HUES6 (cell line): ENCODE results near the gene PRDM15.

Experiments used
- H3K27ac ChIP-seq: 2 replicates; pipeline ENCODE4 v1.7.0; 2013; ENCODE audit warnings: low read depth, mild to moderate bottlenecking, low read length, inconsistent platforms
- H3K27me3 ChIP-seq: 2 replicates; pipeline ENCODE4 v1.6.1; 2013; ENCODE audit warnings: low read length; ENCODE audit not compliant: control insufficient read depth, insufficient read depth
- H3K36me3 ChIP-seq: 2 replicates; pipeline ENCODE4 v1.6.1; 2013; ENCODE audit warnings: low read length; ENCODE audit not compliant: control insufficient read depth, insufficient read depth
- H3K4me1 ChIP-seq: 2 replicates; pipeline ENCODE4 v1.6.1; 2013; ENCODE audit warnings: low read length; ENCODE audit not compliant: control insufficient read depth, insufficient read depth
- H3K4me3 ChIP-seq: 2 replicates; pipeline ENCODE4 v1.5.1; 2013; ENCODE audit warnings: low read depth, low read length
- H3K9ac ChIP-seq: one replicate; pipeline ENCODE4 v1.6.1; 2013; ENCODE audit warnings: mild to moderate bottlenecking, low read length
- H3K9me3 ChIP-seq: 2 replicates; pipeline ENCODE4 v1.6.1; 2013; ENCODE audit warnings: low read depth, low read length; ENCODE audit not compliant: control insufficient read depth, insufficient read depth

The PRDM15 gene

DNA sequence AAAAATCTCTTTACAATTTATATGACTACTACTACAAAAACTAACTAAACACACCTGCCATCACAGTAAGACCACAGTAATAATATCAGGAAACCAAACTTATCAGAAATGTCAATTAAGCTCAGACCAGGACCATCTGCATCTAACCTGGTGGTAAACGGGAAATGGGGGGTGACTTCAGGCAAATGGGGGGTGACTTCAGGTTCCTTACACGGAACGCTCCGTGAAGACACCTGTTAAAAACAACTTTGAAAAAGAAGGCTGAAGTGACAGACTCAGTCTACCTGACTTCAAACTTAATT, 15.8 kb downstream of the PRDM15 start:
- Histone ChIP-seq H3K9ac (no peak overlapping the region), H3K27ac (no peak overlapping the region), H3K4me3 (no peak overlapping the region), H3K4me1 (peaks cover 13% of the 10 kb centered on the region; the same call in 1 of the 2 replicates), H3K36me3 (peaks cover 14% of the 10 kb centered on the region), H3K9me3 (no peaks in the 10 kb centered on the region), H3K27me3 (no peaks in the 10 kb centered on the region)

DNA sequence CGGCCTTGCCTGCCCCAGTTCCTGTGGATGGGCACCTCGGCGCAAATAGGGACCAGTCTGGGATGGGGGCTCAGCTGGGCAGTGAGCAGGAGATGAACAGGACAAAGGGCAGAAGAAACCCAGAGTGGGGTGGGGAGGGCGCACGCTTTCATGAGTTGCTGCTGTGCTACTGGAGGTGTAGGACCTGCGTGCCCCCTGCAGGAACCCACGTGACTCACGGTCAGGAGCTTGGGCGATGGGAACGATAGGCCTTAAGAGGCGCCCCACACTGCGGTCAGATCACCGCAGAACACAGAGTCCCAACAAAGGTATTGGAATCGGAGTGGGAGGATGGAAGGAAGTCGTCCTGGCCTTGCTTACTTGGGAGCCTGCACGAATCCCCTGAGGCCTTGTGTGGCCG, 17.2 kb downstream of the PRDM15 start:
- H3K36me3 ChIP-seq: peaks cover 23% of the 10 kb centered on the region
- peaks cover 13% of the 10 kb centered on the region; the same call in 1 of the 2 replicates for H3K4me1 ChIP-seq
- peak overlapping the region; percentile 26 for H3K9ac ChIP-seq
- H3K9me3 ChIP-seq: no peaks in the 10 kb centered on the region
- no peak overlapping the region for H3K4me3 ChIP-seq
- H3K27me3 ChIP-seq: no peaks in the 10 kb centered on the region
- no peak overlapping the region for H3K27ac ChIP-seq

DNA sequence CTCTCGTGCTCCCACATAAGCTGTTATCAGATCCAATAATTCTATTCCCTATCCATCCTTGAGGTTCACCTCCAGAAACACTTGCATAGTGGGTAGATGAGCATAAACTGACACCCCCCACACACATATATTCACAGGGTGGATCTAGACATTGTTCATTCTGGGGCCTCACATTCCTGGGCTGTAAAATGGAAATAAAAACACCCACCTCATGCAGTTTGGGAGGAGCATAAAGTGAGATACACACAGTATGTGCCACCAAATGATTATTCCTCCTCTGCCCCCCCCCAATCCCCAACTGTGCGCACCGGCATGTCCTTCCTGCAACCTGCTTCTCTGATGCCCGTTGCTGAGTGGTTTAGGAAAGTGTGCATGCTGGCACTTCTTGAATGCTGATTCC, 17.9 kb downstream of the PRDM15 start:
- Histone ChIP-seq H3K27ac (no peak overlapping the region), H3K4me3 (no peak overlapping the region), H3K4me1 (peaks cover 13% of the 10 kb centered on the region; the same call in 1 of the 2 replicates), H3K9me3 (no peaks in the 10 kb centered on the region), H3K27me3 (no peaks in the 10 kb centered on the region), H3K36me3 (peaks cover 30% of the 10 kb centered on the region), H3K9ac (no peak overlapping the region)

DNA sequence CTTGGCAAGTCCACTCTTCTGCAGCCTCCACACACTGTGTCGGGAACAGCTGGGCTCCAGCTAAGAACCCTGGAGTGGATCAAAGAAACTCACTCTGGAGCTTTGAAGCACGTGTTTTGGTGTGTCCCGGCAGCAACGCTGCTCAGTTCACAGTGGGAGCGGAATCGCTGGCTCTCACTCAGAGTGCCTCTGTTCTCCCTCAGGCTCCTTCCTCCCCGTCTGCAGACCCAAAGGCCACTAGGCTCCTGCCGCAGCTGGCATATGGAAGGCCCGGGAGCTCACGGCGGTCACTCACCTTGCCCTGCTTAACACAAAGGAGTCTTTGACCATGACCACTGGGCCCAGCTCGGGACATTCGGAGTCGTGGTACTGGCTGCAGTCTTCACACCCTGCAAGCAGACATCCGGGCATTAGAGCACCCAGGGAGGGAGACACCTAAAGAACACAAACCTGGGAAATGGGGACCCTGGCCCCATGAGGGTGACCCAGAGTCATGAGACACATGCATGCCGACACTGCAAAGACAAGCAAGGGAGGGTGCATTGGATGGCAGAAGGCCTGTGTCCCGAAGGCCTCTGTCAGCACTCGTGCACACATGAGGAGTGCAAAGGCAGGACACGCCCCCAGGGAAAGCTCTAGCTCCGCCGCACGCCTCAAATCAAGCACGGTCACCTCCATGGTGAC, 19.7 kb downstream of the PRDM15 start:
- H3K27ac ChIP-seq: no peak overlapping the region
- H3K4me3 ChIP-seq: no peak overlapping the region
- H3K36me3 ChIP-seq: peaks cover 39% of the 10 kb centered on the region
- peaks cover 8% of the 10 kb centered on the region; the same call in 1 of the 2 replicates for H3K4me1 ChIP-seq
- H3K9ac ChIP-seq: no peak overlapping the region
- no peaks in the 10 kb centered on the region for H3K27me3 ChIP-seq
- no peaks in the 10 kb centered on the region for H3K9me3 ChIP-seq

DNA sequence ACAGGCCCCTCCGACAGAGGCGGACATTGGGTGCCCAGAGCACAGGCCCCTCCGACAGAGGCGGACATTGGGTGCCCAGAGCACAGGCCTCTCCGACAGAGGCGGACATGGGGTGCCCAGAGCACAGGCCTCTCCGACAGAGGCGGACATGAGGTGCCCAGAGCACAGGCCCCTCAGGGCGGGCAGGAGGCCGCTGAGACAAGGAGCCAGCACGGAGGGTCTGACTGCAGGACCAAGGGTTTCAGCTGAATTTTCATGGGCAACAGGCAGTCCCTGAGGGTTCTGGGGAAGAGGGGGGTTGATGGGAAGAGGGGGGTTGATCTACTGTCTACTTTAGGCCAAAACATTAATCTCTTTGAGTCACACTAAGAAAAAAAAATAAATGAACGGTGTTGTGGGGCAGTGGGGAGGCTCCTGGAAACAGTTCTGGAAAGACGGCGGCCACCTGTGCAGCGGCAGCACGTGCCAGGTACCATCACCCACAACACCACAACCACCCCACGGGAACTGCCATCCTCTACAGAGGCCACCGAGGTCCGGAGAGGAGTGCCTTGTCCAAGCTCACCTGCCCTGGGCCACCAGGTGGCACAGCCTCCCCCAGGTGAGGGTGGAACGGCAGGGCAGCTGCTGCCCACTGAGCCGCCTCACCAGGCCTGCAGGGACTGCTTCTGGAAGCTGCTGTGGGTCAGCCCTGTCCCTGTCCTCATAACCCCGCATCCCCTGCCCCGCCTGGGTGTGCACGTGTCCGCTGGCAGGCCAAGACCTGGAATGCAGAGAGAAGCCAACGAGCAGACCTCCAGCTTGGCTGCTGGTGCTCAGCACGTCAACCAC, 20.5 kb downstream of the PRDM15 start:
- peaks cover 8% of the 10 kb centered on the region; the same call in 1 of the 2 replicates for H3K4me1 ChIP-seq
- H3K9ac ChIP-seq: no peak overlapping the region
- H3K27me3 ChIP-seq: no peaks in the 10 kb centered on the region
- H3K27ac ChIP-seq: no peak overlapping the region
- peaks cover 47% of the 10 kb centered on the region for H3K36me3 ChIP-seq
- H3K4me3 ChIP-seq: no peak overlapping the region
- H3K9me3 ChIP-seq: no peaks in the 10 kb centered on the region

DNA sequence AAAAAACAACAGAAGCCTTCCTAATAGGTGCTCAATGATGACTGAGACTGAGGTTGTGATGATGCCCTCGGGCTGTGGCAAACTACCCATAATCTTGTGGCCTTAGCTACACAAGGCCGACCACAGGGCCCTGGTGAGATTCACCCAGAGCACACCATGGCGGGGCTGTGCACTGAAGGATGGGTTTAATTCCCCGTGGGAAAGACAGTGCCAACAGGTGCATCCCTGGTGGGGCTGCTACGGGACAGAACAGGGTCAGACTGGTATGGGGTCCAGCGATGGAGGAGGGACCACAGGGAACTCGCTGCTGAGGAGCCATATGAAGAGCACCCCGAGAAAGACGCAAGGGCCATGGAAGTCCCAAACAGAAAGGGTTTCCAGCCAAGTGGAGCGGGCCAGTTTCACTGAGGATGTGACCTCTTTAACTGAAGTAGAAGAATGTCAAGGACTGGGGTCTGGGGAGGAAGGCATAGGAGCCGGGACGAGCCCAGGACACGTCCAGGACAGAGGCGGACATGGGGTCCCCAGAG, 21.3 kb downstream of the PRDM15 start:
- H3K4me1 ChIP-seq: peaks cover 8% of the 10 kb centered on the region; the same call in 1 of the 2 replicates
- H3K36me3 ChIP-seq: peaks cover 50% of the 10 kb centered on the region
- no peaks in the 10 kb centered on the region for H3K27me3 ChIP-seq
- H3K4me3 ChIP-seq: no peak overlapping the region
- H3K9ac ChIP-seq: no peak overlapping the region
- no peaks in the 10 kb centered on the region for H3K9me3 ChIP-seq
- no peak overlapping the region for H3K27ac ChIP-seq

DNA sequence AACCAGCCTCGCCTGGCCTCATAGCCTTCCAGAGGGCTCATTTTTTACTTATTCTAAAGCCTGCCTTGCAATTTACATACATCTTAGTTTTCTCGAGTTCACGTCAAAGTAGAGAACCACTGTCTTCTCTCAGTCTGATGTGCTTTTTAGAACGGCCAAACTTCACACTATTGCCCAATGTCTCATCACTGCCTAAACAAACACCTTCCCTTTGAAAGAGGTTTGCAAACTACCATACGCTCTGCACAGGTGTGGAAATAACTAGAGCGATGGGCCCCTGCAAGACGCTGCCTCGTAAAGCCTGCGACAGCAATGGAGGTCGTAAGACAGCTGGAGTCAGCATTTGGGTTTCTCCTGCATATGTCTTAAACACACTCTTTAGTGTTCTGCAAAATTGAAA, 22.6 kb downstream of the PRDM15 start:
- Histone ChIP-seq H3K36me3 (peaks cover 50% of the 10 kb centered on the region), H3K27me3 (no peaks in the 10 kb centered on the region), H3K4me1 (no peaks in the 10 kb centered on the region), H3K9me3 (no peaks in the 10 kb centered on the region), H3K4me3 (no peak overlapping the region), H3K9ac (no peak overlapping the region), H3K27ac (no peak overlapping the region)

DNA sequence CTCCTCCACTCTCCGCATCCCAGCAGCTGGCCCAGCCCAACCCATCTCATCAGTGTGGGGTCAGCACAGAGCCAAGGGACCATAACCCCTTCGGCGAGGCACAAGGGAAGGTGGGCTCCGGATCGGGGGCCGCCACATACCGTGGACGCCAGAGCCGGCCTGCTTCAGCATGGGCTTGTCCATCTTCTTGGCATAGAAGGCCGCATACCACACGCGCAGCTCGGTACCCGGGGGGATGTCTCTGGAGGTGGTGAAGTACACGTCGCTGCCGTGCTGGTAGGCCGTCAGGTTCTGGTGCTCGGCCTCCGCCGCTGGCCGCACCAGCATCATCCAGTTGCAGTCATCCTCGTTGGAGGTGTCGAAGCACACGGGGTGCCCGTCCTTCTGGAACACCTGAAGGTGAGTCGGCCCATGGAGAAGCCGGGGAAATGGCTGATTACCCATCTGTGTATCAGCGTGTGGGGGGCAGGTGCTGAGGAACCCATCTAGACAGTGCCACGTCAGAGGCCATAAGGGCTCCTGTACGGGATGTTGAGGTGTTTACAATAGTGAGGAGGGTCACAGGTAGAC, 24.6 kb downstream of the PRDM15 start:
- Histone ChIP-seq H3K9ac (no peak overlapping the region), H3K4me3 (no peak overlapping the region), H3K27ac (no peak overlapping the region), H3K36me3 (peaks cover 46% of the 10 kb centered on the region), H3K9me3 (no peaks in the 10 kb centered on the region), H3K27me3 (no peaks in the 10 kb centered on the region), H3K4me1 (no peaks in the 10 kb centered on the region)

DNA sequence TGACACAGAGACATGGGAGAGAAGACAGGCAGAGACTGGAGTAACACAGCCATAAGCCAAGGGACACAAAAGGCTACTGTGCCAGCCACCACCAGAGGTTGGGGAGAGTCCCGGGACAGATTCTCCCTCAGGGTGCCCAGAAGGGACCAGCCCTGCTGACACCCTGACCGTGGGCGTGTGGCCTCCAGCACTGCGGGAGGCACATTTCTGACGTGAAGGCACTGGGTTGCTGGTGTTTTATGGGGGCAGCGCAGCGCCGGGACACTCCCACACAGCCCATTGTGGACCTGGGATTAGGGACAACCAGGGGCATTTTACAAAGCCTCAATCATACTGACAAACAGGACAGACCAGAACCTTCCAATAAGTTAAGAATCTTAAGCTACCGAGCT, 26.2 kb downstream of the PRDM15 start:
- Histone ChIP-seq H3K36me3 (peaks cover 34% of the 10 kb centered on the region), H3K27ac (no peak overlapping the region), H3K4me1 (no peaks in the 10 kb centered on the region), H3K9me3 (no peaks in the 10 kb centered on the region), H3K9ac (no peak overlapping the region), H3K27me3 (no peaks in the 10 kb centered on the region), H3K4me3 (no peak overlapping the region)

DNA sequence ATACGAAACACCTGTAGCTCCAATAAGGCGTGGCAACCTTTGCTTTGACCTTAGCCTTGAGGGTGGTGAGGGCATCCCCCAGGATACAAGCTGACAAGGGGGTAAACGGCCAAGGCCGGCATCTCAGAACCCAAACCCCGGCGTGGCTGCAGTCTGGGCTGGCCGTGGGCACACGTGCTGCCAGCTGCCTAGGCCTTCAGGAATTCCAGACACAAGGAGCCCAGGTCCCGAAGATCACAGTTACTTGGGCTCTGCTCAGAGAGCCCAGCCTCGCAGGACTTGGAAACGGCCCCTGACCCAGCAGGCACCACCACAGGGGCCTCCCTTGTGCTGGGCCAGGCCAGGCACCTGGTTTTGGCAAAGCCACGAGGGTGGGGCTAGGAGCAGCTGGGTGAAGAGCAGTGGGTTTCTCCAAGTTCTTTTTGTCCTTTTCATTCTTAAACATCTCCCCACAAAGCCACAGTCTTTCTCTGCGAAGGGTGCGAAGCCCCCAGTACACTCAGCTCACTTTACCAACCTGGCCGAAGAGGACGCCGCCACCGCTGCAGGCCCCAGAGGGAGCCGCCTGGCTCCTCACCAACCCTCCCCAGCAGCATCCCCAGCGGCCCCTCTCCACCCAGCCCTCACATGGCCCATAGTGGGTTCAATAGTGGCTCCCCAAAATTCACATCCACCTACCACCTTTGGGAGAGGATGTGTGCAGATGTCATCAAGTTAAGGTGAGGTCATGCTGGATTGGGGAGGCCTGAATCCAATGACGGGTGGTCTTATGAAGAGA, 26.8 kb downstream of the PRDM15 start:
- no peak overlapping the region for H3K27ac ChIP-seq
- H3K4me1 ChIP-seq: no peaks in the 10 kb centered on the region
- H3K27me3 ChIP-seq: no peaks in the 10 kb centered on the region
- no peak overlapping the region for H3K9ac ChIP-seq
- no peak overlapping the region for H3K4me3 ChIP-seq
- peaks cover 29% of the 10 kb centered on the region for H3K36me3 ChIP-seq
- H3K9me3 ChIP-seq: no peaks in the 10 kb centered on the region
